Activated CD8-positive, alpha-beta T cell treated with anti-CD3 and anti-CD28 coated beads for 36 hours (primary cell): Measurements from ENCODE around the gene PPIF. TPM values are rescaled to one million over a fixed set of nuclear protein-coding genes. Genes with fewer than 3 reads are reported as not detected.

Source experiments
- ATAC-seq: fragments of 200-7000 bp; cut with Tn5 transposase; one replicate; pipeline ENCODE4 v1.10.0; 2021; ENCODE audit warnings: mild to moderate bottlenecking, moderate library complexity
- CTCF ChIA-PET: fragments of 350-600 bp; sonication (Branson Sonifier 250); formaldehyde crosslinking; loops from one replicate; lab custom pipeline; 2021; ENCODE audit warnings: antibody characterized with exemption; lab: Charles Lee
- POLR2A ChIA-PET: fragments of 350-600 bp; sonication (Branson Sonifier 250); formaldehyde crosslinking; loops from one replicate; lab custom pipeline; 2021; ENCODE audit warnings: antibody characterized with exemption; lab: Charles Lee
- DNase-seq: peaks from one replicate; pipeline ENCODE4 v3.0.0-alpha.2; 2020
- H3K27ac Mint-ChIP-seq: one replicate; pipeline ENCODE4 v1.8.0; 2021; ENCODE audit warnings: mild to moderate bottlenecking, mixed read lengths
- H3K27me3 Mint-ChIP-seq: one replicate; pipeline ENCODE4 v1.8.0; 2021; ENCODE audit warnings: mixed read lengths
- H3K36me3 Mint-ChIP-seq: one replicate; pipeline ENCODE4 v1.8.0; 2021; ENCODE audit warnings: low read depth, mixed read lengths
- H3K4me1 Mint-ChIP-seq: one replicate; pipeline ENCODE4 v1.8.0; 2021; ENCODE audit warnings: low read depth, mixed read lengths
- H3K4me3 Mint-ChIP-seq: one replicate; pipeline ENCODE4 v1.8.0; 2021; ENCODE audit warnings: mild to moderate bottlenecking, moderate library complexity, mixed read lengths
- H3K9me3 Mint-ChIP-seq: one replicate; pipeline ENCODE4 v1.8.0; 2021; ENCODE audit warnings: mixed read lengths
- intact Hi-C: fragments of 100-400 bp; cut with micrococcal nuclease; formaldehyde crosslinking; loops from one replicate; pipeline ENCODE4 v1.10.0; 2022
- total RNA-seq, 2 experiments: library from RNA; stranded (reverse); gene quantifications; one replicate each; pipeline ENCODE4 v1.2.3, GENCODE V29; 2021
- TF ChIP-seq, protein P1 (sequence below): fragments of 200-600 bp; IDR thresholded peaks from one replicate; pipeline ENCODE4 v1.8.0; 2022; ENCODE audit warnings: antibody characterized with exemption, mild to moderate bottlenecking

The PPIF gene
- total RNA-seq, 2 experiments from 2014 or later, result 81.5 to 88.6 TPM

DNA sequence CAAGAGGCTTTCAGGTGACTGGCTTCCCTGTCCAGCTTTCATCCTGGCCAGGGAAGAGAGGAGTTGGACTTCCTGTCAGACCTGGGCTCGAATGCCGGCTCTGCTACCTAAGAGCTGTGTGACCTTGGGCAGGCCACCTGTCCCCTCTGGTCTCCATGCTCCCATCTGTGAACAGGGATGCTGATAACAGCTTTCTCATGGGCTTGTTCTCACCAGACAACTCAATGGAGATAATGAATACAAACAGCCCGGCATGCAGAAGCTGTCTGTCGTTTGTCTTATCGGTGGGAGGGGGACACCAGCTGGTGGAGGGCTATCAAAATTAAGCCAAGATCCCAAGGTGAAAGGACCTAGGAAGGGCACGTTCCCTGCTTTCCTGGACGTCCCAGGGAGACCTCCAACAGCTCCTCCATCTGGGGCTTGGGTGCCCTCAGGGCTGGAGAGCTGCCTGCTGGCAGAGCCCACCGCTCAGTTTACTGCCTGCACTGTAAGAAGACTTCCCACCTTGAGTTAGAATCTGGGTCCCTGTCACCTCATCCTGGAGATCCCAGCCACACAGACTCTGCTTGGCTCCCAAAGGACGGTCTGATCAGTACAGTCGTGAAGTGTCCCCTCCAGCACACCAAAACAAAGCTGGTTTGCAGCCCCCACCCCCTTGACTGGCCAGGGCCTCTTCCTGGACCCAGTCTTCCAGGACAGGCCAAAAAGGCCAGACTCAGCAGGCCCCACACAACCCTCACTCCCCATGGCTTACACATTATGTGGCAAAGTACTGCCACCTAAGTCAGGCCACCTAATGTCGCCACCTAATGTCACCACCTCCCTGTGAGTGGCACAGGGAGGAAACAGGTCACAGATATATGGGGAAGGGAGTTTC lies 40.9 kb downstream of the PPIF start:
- TF ChIP-seq, protein P1, sequence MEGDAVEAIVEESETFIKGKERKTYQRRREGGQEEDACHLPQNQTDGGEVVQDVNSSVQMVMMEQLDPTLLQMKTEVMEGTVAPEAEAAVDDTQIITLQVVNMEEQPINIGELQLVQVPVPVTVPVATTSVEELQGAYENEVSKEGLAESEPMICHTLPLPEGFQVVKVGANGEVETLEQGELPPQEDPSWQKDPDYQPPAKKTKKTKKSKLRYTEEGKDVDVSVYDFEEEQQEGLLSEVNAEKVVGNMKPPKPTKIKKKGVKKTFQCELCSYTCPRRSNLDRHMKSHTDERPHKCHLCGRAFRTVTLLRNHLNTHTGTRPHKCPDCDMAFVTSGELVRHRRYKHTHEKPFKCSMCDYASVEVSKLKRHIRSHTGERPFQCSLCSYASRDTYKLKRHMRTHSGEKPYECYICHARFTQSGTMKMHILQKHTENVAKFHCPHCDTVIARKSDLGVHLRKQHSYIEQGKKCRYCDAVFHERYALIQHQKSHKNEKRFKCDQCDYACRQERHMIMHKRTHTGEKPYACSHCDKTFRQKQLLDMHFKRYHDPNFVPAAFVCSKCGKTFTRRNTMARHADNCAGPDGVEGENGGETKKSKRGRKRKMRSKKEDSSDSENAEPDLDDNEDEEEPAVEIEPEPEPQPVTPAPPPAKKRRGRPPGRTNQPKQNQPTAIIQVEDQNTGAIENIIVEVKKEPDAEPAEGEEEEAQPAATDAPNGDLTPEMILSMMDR, result no peak
- intact Hi-C loops, result no loop called here
- ATAC-seq (no peak), DNase-seq (no peak)
- CTCF ChIA-PET, result interaction anchor here (1.6 to 3.1 kb wide), 3 partner anchors 14 to 99 kb away, joined by 4 to 17 read pairs (median 7); no protein-coding TSS in a partner anchor
- H3K9me3 Mint-ChIP-seq, result no peaks in the 10 kb centered on the region
- POLR2A ChIA-PET, result interaction anchor here (0.7 kb wide), 1 partner anchor 67 kb away, joined by 3 read pairs; no protein-coding TSS in a partner anchor
- no peaks in the 10 kb centered on the region for H3K36me3 Mint-ChIP-seq
- no peak overlapping the region for H3K4me3 Mint-ChIP-seq
- peaks cover 7% of the 10 kb centered on the region for H3K4me1 Mint-ChIP-seq
- H3K27me3 Mint-ChIP-seq, result no peaks in the 10 kb centered on the region
- no peak overlapping the region for H3K27ac Mint-ChIP-seq

DNA sequence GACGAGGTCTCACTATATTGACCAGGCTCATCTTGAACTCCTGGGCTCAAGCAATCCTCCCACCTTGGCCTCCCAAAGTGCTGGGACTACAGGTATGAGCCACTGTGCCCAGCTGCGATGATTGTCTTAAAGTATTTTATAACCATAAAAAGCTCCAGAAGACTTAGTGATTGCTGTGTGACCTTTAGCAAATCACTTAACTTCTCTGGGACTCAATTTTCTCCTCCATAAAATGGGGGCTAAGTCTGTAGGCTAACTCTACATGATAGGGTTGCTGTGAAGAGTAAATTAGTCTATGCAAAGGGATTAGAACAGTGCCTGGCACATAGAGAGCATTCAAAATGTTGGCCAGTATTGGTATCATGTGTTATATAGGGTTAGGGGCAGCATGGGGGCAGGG lies 42.8 kb downstream of the PPIF start:
- no peaks in the 10 kb centered on the region for H3K27me3 Mint-ChIP-seq
- no peak for DNase-seq
- TF ChIP-seq, protein P1, result no peak
- ATAC-seq, result no peak
- no peaks in the 10 kb centered on the region for H3K9me3 Mint-ChIP-seq
- ChIA-PET CTCF (interaction anchor here (1.0 to 3.1 kb wide), 6 partner anchors 9 to 98 kb away, joined by 3 to 17 read pairs (median 4); no protein-coding TSS in a partner anchor), POLR2A (no interaction called here)
- no peak overlapping the region for H3K27ac Mint-ChIP-seq
- peaks cover 7% of the 10 kb centered on the region for H3K4me1 Mint-ChIP-seq
- intact Hi-C loops, result loop anchor here (2.0 kb wide), 1 partner anchor 15 kb away; no protein-coding TSS in a partner anchor
- H3K4me3 Mint-ChIP-seq, result no peak overlapping the region
- no peaks in the 10 kb centered on the region for H3K36me3 Mint-ChIP-seq

DNA sequence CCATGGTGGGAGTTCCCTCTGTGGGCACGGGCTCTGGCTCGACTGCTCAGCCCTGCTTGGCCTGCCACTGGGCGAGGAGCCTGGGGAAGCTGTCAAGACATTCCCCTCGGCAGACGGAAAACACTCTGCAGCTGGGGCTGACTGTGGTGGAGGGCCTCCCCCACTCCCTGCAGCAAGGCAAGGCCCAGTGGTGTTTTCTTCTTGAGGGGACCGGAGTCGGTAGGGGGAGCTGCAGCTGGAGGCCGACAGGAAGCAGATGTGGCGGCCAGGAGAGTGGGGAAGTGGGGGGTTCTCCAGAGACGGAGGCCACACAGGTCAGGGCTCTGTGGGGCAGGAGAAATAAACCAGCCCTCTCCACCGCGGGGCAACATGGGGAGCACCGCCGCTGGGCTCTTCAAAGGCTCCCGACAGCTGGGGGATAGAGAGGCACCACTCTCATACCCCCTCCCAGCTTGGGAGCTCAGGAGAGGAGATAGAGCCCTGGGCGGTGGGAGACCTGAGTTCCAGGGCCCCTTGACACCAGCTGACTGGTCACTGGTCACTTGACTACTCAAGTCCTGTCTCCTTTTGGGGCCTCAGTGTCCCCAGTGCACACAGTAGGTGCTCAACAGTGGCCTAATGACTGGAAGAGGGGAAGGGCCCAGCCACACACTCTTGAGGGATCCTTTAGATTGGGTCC lies 43.4 kb downstream of the PPIF start:
- TF ChIP-seq, protein P1, result no peak
- H3K4me3 Mint-ChIP-seq, result no peak overlapping the region
- no peaks in the 10 kb centered on the region for H3K27me3 Mint-ChIP-seq
- ATAC-seq (peak; percentile 41), DNase-seq (peak; percentile 41)
- H3K27ac Mint-ChIP-seq, result no peak overlapping the region
- ChIA-PET CTCF (interaction anchor here (0.9 to 3.1 kb wide), 8 partner anchors 8 to 97 kb away, joined by 3 to 17 read pairs (median 4); no protein-coding TSS in a partner anchor), POLR2A (no interaction called here)
- H3K36me3 Mint-ChIP-seq, result no peaks in the 10 kb centered on the region
- H3K4me1 Mint-ChIP-seq, result peaks cover 7% of the 10 kb centered on the region
- intact Hi-C loops, result loop anchor here (2.0 kb wide), 1 partner anchor 14 kb away; no protein-coding TSS in a partner anchor
- H3K9me3 Mint-ChIP-seq, result no peaks in the 10 kb centered on the region

DNA sequence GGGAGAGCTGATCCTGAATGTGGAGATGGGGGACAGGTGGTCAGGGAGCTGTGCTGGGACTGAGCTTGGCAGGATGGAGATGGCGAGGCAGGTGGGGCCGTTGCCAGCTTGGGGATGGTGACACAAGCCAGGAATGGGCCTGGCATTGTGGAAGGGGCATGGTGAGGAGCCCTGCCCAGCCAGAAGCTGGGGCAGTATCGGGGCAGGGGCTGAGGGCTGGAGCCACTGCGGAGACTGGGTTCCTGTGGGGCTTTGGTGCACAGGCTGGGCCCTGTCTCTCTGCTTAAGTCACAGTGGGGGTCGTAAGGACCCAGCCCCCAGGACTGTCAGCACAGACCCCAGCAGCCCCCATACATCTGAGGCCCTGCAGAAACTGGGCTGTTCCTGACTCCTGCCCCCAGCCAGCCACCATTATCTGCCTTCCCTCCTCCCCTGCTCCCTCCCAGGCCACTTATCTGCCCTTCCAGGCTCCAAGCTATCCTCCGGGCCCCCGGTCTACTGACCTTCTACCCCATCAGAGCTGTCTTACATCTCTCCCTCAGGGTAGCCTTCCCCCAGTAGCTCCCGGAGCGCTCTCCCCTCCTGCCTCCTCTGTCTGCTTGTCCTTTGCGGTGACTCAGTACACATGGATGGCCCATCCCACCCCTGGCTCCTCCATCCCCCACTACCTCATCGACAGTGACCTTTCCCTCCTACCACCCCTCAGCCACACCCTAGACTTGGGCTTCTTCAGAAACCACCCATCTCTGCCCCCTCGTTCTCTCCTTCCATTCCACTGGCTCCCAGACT lies 44.2 kb downstream of the PPIF start:
- H3K27ac Mint-ChIP-seq, result no peak overlapping the region

More for the DNA sequence above, 44.2 kb downstream of the PPIF start:
- Mint-ChIP-seq H3K4me3 (no peak overlapping the region), H3K36me3 (no peaks in the 10 kb centered on the region), H3K9me3 (no peaks in the 10 kb centered on the region), H3K4me1 (peaks cover 7% of the 10 kb centered on the region), H3K27me3 (no peaks in the 10 kb centered on the region)
- DNase-seq, result no peak
- ChIA-PET CTCF (interaction anchor here (0.9 to 3.1 kb wide), 6 partner anchors 9 to 76 kb away, joined by 3 to 17 read pairs (median 5); no protein-coding TSS in a partner anchor), POLR2A (no interaction called here)
- TF ChIP-seq, protein P1, result no peak
- intact Hi-C loops, result loop anchor here (2.0 kb wide), 1 partner anchor 13 kb away; no protein-coding TSS in a partner anchor
- no peak for ATAC-seq
